Neural cell (in vitro differentiated cells): ENCODE results near the gene COX17. TPM values are rescaled to one million over a fixed set of nuclear protein-coding genes. Genes with fewer than 3 reads are reported as not detected.

Experiments used
- H2AFZ ChIP-seq: fragments of 200-600, 300-800 bp; sonication (generic), shearing (Covaris generic); 2 replicates; pipeline ENCODE4 v1.6.0; 2014; ENCODE audit warnings: low read depth, mild to moderate bottlenecking, antibody characterized with exemption, low read length, moderate library complexity
- H3F3A ChIP-seq: fragments of 200-600 bp; shearing (Covaris generic); 2 replicates; pipeline ENCODE4 v1.6.1; 2016; ENCODE audit warnings: mild to moderate bottlenecking, moderate library complexity, mixed read lengths, antibody characterized with exemption, low read length; ENCODE audit not compliant: insufficient read depth, poor library complexity, severe bottlenecking
- H3K27ac ChIP-seq: fragments of 200-600, 300-800 bp; sonication (generic), shearing (Covaris generic); 2 replicates; pipeline ENCODE4 v1.5.1; 2014; ENCODE audit warnings: mild to moderate bottlenecking, low read length, moderate library complexity
- H3K27me3 ChIP-seq: fragments of 300-800, 200-600 bp; sonication (generic), shearing (Covaris generic); 2 replicates; pipeline ENCODE4 v1.6.0; 2014; ENCODE audit warnings: mild to moderate bottlenecking, low read depth, low read length, moderate library complexity; ENCODE audit not compliant: insufficient read depth
- H3K36me3 ChIP-seq: fragments of 300-800, 200-600 bp; sonication (generic), shearing (Covaris generic); 2 replicates; pipeline ENCODE4 v1.5.1; 2014; ENCODE audit warnings: mild to moderate bottlenecking, antibody characterized with exemption, low read length, moderate library complexity; ENCODE audit not compliant: insufficient read depth
- H3K4me2 ChIP-seq: fragments of 300-800, 200-600 bp; sonication (generic), shearing (Covaris generic); 2 replicates; pipeline ENCODE4 v1.6.0; 2014; ENCODE audit warnings: mild to moderate bottlenecking, low read length
- H3K4me3 ChIP-seq: fragments of 300-800, 200-600 bp; sonication (generic), shearing (Covaris generic); 2 replicates; pipeline ENCODE4 v1.5.1; 2014; ENCODE audit warnings: mild to moderate bottlenecking, low read length, moderate library complexity
- H3K79me2 ChIP-seq: fragments of 200-600 bp; shearing (Covaris generic); replicated peaks from 2 replicates; pipeline ENCODE4 v1.6.0; 2014; ENCODE audit warnings: mild to moderate bottlenecking, low read length, moderate library complexity; ENCODE audit not compliant: insufficient read depth
- H3K9ac ChIP-seq: fragments of 300-800, 200-600 bp; sonication (generic), shearing (Covaris generic); 2 replicates; pipeline ENCODE4 v1.6.1; 2016; ENCODE audit warnings: mild to moderate bottlenecking, low read length, mixed read lengths
- H3K9me2 ChIP-seq: fragments of 200-600 bp; shearing (Covaris generic); 2 replicates; pipeline ENCODE4 v1.6.1; 2016; ENCODE audit warnings: mild to moderate bottlenecking, low read length, mixed read lengths; ENCODE audit not compliant: insufficient read depth
- H3K9me3 ChIP-seq: fragments of 200-600, 300-800 bp; sonication (generic), shearing (Covaris generic); 2 replicates; pipeline ENCODE4 v1.6.1; 2016; ENCODE audit warnings: mild to moderate bottlenecking, mixed run types, low read length, moderate library complexity, mixed read lengths
- H4K20me1 ChIP-seq: fragments of 200-600 bp; shearing (Covaris generic); 2 replicates; pipeline ENCODE4 v1.6.1; 2016; ENCODE audit warnings: mild to moderate bottlenecking, mixed run types; ENCODE audit not compliant: insufficient read depth
- EP300 ChIP-seq: fragments of 450-650 bp; conservative IDR thresholded peaks from 2 replicates; pipeline ENCODE4 v1.6.1; 2014; ENCODE audit warnings: antibody characterized with exemption, mild to moderate bottlenecking, moderate library complexity; ENCODE audit not compliant: poor library complexity, severe bottlenecking
- EZH2 ChIP-seq: fragments of 200-600, 300-800 bp; shearing (Covaris generic), sonication (generic); IDR thresholded peaks from 2 replicates; pipeline ENCODE4 v1.6.1; 2014; ENCODE audit warnings: antibody characterized with exemption, low read length, borderline replicate concordance, mild to moderate bottlenecking; ENCODE audit not compliant: insufficient read depth, poor library complexity, severe bottlenecking
- MXI1 ChIP-seq: fragments of 450-650 bp; conservative IDR thresholded peaks from 2 replicates; pipeline ENCODE4 v1.6.1; 2014; ENCODE audit warnings: antibody characterized with exemption, mild to moderate bottlenecking; ENCODE audit not compliant: poor library complexity, severe bottlenecking
- POLR2AphosphoS5 ChIP-seq: IDR thresholded peaks from 2 replicates; pipeline ENCODE4 v1.6.1; 2012
- RAD21 ChIP-seq: fragments of 450-650 bp; conservative IDR thresholded peaks from 2 replicates; pipeline ENCODE4 v1.6.1; 2014; ENCODE audit warnings: antibody characterized with exemption, mild to moderate bottlenecking, moderate library complexity
- REST ChIP-seq: IDR thresholded peaks from 2 replicates; pipeline ENCODE4 v1.6.1; 2012; ENCODE audit warnings: borderline replicate concordance
- SMC3 ChIP-seq: fragments of 450-650 bp; conservative IDR thresholded peaks from 2 replicates; pipeline ENCODE4 v1.6.1; 2014; ENCODE audit warnings: antibody characterized with exemption, mild to moderate bottlenecking, moderate library complexity; ENCODE audit not compliant: poor library complexity
- TAF1 ChIP-seq: IDR thresholded peaks from 2 replicates; pipeline ENCODE4 v1.6.1; 2012; ENCODE audit warnings: low read depth
- polyA plus RNA-seq: library from polyadenylated mRNA; depleted of rRNA; stranded (reverse); fragments of >200 nt; gene quantifications from 2 replicates; pipeline ENCODE4 v1.2.3, GENCODE V29; 2014
- TF ChIP-seq, protein P1 (sequence below): fragments of 450-650 bp; IDR thresholded peaks from 2 replicates; pipeline ENCODE4 v1.5.1; 2014; ENCODE audit warnings: antibody characterized with exemption, mild to moderate bottlenecking, moderate library complexity; ENCODE audit not compliant: poor library complexity, severe bottlenecking

The COX17 gene
- polyA plus RNA-seq, 1 donor from 2014 or later = 49.4 TPM

DNA sequence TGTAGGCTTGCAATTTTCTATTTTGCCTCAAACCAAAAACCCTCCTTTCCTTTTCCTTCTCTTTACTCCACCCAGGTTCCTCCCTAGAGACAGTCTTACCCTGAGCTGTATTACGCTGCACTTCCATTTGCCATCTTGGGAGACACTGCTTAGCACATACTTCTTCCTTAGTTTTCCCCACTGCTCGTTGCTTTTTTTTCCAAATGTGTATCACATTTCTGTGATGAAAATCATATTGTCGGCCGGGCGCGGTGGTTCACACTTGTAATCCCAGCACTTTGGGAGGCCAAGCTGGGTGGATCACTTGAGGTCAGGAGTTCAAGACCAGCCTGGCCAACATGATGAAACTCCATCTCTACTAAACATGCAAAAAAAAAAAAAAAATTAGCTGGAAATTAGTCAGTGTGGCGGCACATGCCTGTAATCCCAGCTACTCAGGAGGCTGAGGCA lies 46.3 kb downstream of the COX17 start:
- H3K79me2 ChIP-seq = no peaks in the 10 kb centered on the region
- H2AFZ ChIP-seq = no peak overlapping the region
- no peak overlapping the region for H3K27ac ChIP-seq
- H3K9me2 ChIP-seq = no peaks in the 10 kb centered on the region
- no peaks in the 10 kb centered on the region for H3K36me3 ChIP-seq
- no peak overlapping the region for H3K4me3 ChIP-seq
- H3K9ac ChIP-seq = no peak overlapping the region
- H3K4me2 ChIP-seq = no peak overlapping the region
- no peaks in the 10 kb centered on the region for H3K9me3 ChIP-seq
- TF ChIP-seq MXI1 (no peak), POLR2AphosphoS5 (no peak), EP300 (no peak), TAF1 (no peak), SMC3 (no peak), RAD21 (no peak), EZH2 (no peak), REST (no peak)
- TF ChIP-seq, protein P1, sequence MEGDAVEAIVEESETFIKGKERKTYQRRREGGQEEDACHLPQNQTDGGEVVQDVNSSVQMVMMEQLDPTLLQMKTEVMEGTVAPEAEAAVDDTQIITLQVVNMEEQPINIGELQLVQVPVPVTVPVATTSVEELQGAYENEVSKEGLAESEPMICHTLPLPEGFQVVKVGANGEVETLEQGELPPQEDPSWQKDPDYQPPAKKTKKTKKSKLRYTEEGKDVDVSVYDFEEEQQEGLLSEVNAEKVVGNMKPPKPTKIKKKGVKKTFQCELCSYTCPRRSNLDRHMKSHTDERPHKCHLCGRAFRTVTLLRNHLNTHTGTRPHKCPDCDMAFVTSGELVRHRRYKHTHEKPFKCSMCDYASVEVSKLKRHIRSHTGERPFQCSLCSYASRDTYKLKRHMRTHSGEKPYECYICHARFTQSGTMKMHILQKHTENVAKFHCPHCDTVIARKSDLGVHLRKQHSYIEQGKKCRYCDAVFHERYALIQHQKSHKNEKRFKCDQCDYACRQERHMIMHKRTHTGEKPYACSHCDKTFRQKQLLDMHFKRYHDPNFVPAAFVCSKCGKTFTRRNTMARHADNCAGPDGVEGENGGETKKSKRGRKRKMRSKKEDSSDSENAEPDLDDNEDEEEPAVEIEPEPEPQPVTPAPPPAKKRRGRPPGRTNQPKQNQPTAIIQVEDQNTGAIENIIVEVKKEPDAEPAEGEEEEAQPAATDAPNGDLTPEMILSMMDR = no peak
- H3F3A ChIP-seq = no peaks in the 10 kb centered on the region
- no peaks in the 10 kb centered on the region for H3K27me3 ChIP-seq
- H4K20me1 ChIP-seq = no peaks in the 10 kb centered on the region

DNA sequence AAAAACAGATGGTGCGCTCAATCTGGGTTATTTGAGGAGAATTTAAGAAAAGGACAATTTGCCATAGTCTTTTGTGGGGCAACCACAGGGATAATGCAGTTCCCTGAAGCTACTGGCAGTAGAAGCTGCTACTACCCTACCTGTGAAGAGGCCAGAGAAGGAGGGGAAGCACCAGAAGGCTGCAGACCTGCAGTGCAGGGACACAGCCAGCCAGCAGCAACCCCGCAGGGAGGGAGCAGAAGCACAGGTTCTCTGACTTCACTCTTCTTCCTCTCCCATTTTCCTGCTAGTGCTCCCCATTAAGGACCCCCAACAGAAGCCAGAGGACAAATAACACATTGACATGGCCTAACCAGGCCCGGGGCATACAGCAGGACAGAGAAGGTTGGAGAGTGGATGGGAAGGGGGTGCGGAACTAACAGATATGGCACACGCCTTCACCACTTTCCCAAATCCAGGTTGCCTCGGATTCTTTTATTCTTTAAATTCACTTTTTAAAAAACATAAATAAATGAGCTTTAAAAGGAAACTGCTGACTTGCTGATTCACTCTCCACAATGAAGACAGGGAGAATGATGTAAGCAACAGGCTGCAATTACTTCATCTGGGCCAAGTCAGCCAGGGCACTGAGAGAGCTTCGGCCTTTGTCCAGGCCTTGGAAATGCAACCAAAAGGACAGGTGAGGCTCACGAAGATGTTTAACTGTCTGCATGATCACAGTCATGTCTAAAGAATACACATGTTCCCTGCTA lies 46.9 kb downstream of the COX17 start:
- H3K4me2 ChIP-seq = no peak overlapping the region
- no peak overlapping the region for H2AFZ ChIP-seq
- H3K9ac ChIP-seq = no peak overlapping the region
- no peaks in the 10 kb centered on the region for H3K9me2 ChIP-seq
- TF ChIP-seq TAF1 (no peak), EP300 (no peak), MXI1 (no peak), EZH2 (no peak)
- TF ChIP-seq, protein P1 = no peak
- no peaks in the 10 kb centered on the region for H3K79me2 ChIP-seq
- no peaks in the 10 kb centered on the region for H3K36me3 ChIP-seq
- no peak overlapping the region for H3K4me3 ChIP-seq
- no peaks in the 10 kb centered on the region for H3K27me3 ChIP-seq
- no peak overlapping the region for H3K27ac ChIP-seq
- H3K9me3 ChIP-seq = no peaks in the 10 kb centered on the region
- no peaks in the 10 kb centered on the region for H3F3A ChIP-seq
- no peaks in the 10 kb centered on the region for H4K20me1 ChIP-seq
